Stomach (tissue), 9 donors: ENCODE measurements around the gene STK32A. TPM values are rescaled to one million over a fixed set of nuclear protein-coding genes. Genes with fewer than 3 reads are reported as not detected.

Source experiments
- DNase-seq, 2 donors: peaks; one replicate each; pipeline versions ENCODE4 v3.0.0 to v3.0.0-alpha.2; 2013 to 2019
- H3K27ac ChIP-seq, 5 donors: fragments of 200-600 bp in 4 of 5; sonication (generic) in 4 of 5; one replicate each; pipeline ENCODE4 v1.5.1; 2013 to 2019; ENCODE audit warnings: mild to moderate bottlenecking in 1 of 5, moderate library complexity in 1 of 5
- H3K27me3 ChIP-seq, 3 donors: fragments of 200-600 bp; sonication (generic); one replicate each; pipeline ENCODE4 v1.5.1; 2017 to 2019; ENCODE audit warnings: mixed run types in 1 of 3
- H3K36me3 ChIP-seq, 4 donors: fragments of 200-600 bp; sonication (generic); 1 replicate in 3 of 4; 2 replicates in 1 of 4; pipeline ENCODE4 v1.5.1; 2016 to 2019
- H3K4me1 ChIP-seq, 4 donors: fragments of 200-600 bp; sonication (generic); one replicate each; pipeline ENCODE4 v1.5.1; 2016 to 2019
- H3K4me3 ChIP-seq, 4 donors: fragments of 200-600 bp; sonication (generic) in 3 of 4; one replicate each; pipeline ENCODE4 v1.5.1; 2016 to 2019; ENCODE audit warnings: mild to moderate bottlenecking in 1 of 4
- H3K9me3 ChIP-seq, 4 donors: fragments of 200-600 bp; sonication (generic); one replicate each; pipeline ENCODE4 v1.5.1; 2016 to 2019
- CTCF ChIP-seq, 7 experiments: fragments of 450-650 bp in 4 of 7; fragments of 200-600 bp in 3 of 7; sonication (generic) in 3 of 7; IDR thresholded peaks; one replicate each; pipeline ENCODE4 v1.5.1; 2016 to 2019; ENCODE audit warnings: antibody characterized with exemption in 7 of 7, control low read depth in 2 of 7, mild to moderate bottlenecking in 1 of 7
- EP300 ChIP-seq: sonication (generic); formaldehyde crosslinking; IDR thresholded peaks from one replicate; pipeline ENCODE4 v1.6.1; 2017; ENCODE audit warnings: antibody characterized with exemption
- POLR2A ChIP-seq, 4 donors: fragments of 450-650 bp; IDR thresholded peaks; one replicate each; pipeline ENCODE4 v1.6.1; 2016; ENCODE audit warnings: antibody characterized with exemption in 4 of 4, control low read depth in 2 of 4, mild to moderate bottlenecking in 1 of 4, moderate library complexity in 1 of 4
- POLR2AphosphoS5 ChIP-seq, 3 donors: sonication (generic); formaldehyde crosslinking; IDR thresholded peaks; one replicate each; pipeline ENCODE4 v1.6.1; 2016; ENCODE audit warnings: antibody characterized with exemption in 3 of 3
- WGBS, 5 donors: extraction: QIAGEN DNeasy Blood & Tissue Kit in 3 of 5; methylation state at CpG; one replicate each; pipeline versions ENCODE4 v1.1.5 to v1.1.7; 2013 to 2018; 5-methylcytosine and 5-hydroxymethylcytosine counted together
- intact Hi-C: fragments of 100-400 bp; cut with DNase I; formaldehyde crosslinking; loops from one replicate; pipeline ENCODE4 v1.15.1; 2023; ENCODE audit warnings: low total_unique reads
- polyA plus RNA-seq, 3 donors: library from polyadenylated mRNA; stranded (reverse); fragments of 200-250 nt; gene quantifications; one replicate each; pipeline ENCODE4 v1.2.3, GENCODE V29; 2013
- total RNA-seq, 5 donors: library from RNA; depleted of rRNA; stranded (reverse); fragments of >200 nt; gene quantifications; one replicate each; pipeline versions ENCODE4 v1.1.0 to v1.2.3, GENCODE V29; 2014 to 2016
- donor health status: healthy with polysubstance abuse.
- donor health status: Bipolar disorder and iron deficiency.
- donor health status: healthy.

Gene STK32A
- total and polyA plus RNA-seq, 8 donors: 0.48 to 29.7 (median 0.62) TPM

- Histone ChIP-seq H3K4me3 (no peak overlapping the region), H3K9me3 (no peaks in the 10 kb centered on the region), H3K27ac (no peak overlapping the region), H3K27me3 (no peaks in the 10 kb centered on the region), H3K36me3 (no peaks in the 10 kb centered on the region), H3K4me1 (peaks cover 0 to 3% (median 0%) of the 10 kb centered on the region in 4 donors)
- TF ChIP-seq POLR2AphosphoS5 (IDR thresholded peaks at IDR 0.05) (no peak), POLR2A (IDR thresholded peaks at IDR 0.05) (no peak), CTCF (IDR thresholded peaks at IDR 0.05) (no peak), EP300 (no peak)
- 27 to 69% (median 40%) methylated on average over 4 of the region's 4 CpGs for WGBS, 5 donors
- peak in 1 of 2 donors; percentile 15 for DNase-seq
- intact Hi-C loops: no loop called here
Observed at GRCh38 chr5:147327421-147327820, 92.6 kb downstream of the STK32A start.

DNA sequence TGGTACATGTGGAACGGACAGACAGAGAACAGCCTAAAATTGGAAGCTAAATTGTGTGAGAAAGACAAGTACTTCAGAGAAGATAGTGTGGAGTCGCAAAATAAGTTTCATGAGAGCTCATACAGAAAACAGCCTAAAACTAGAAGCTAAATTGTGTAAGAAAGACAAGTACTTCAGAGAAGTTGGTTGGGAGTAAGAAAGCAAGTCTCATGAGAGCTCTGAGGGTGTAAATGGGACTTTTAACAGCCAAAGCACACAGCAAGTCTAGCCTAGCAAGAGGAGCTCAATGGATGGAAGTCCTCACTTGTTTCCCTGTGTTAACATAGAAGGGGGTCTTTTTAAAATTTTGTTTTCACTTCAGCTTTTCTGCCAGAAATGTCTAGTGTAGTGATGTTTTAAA lies 93.1 kb downstream of the STK32A start:
- intact Hi-C loops: no loop called here

GRCh38 chr5:147332658-147333057 lies 97.8 kb downstream of the STK32A start:
- no peak overlapping the region for H3K27ac ChIP-seq
- no peak for DNase-seq
- TF ChIP-seq EP300 (no peak), POLR2AphosphoS5 (IDR thresholded peaks at IDR 0.05) (no peak), POLR2A (IDR thresholded peaks at IDR 0.05) (no peak), CTCF (IDR thresholded peaks at IDR 0.05) (no peak)
- intact Hi-C loops: no loop called here
- H3K27me3 ChIP-seq: no peaks in the 10 kb centered on the region
- H3K36me3 ChIP-seq: no peaks in the 10 kb centered on the region
- WGBS, 5 donors: 32 to 64% (median 39%) methylated on average over 4 of the region's 4 CpGs
- H3K4me3 ChIP-seq: no peak overlapping the region
- H3K4me1 ChIP-seq: peaks cover 0 to 1% (median 0%) of the 10 kb centered on the region in 4 donors
- H3K9me3 ChIP-seq: no peaks in the 10 kb centered on the region

More for the DNA sequence above, 93.1 kb downstream of the STK32A start:
- DNase-seq: no peak
- WGBS, 5 donors: 71 to 95% (median 84%) methylated on average over 2 of the region's 2 CpGs
- TF ChIP-seq CTCF (IDR thresholded peaks at IDR 0.05): no peak
- TF ChIP-seq POLR2AphosphoS5 (IDR thresholded peaks at IDR 0.05): no peak
- TF ChIP-seq POLR2A (IDR thresholded peaks at IDR 0.05): no peak
- no peak for TF ChIP-seq EP300
- Histone ChIP-seq H3K4me1 (peaks cover 0 to 3% (median 0%) of the 10 kb centered on the region in 4 donors), H3K9me3 (no peaks in the 10 kb centered on the region), H3K27me3 (no peaks in the 10 kb centered on the region), H3K4me3 (no peak overlapping the region), H3K27ac (no peak overlapping the region), H3K36me3 (no peaks in the 10 kb centered on the region)

DNA sequence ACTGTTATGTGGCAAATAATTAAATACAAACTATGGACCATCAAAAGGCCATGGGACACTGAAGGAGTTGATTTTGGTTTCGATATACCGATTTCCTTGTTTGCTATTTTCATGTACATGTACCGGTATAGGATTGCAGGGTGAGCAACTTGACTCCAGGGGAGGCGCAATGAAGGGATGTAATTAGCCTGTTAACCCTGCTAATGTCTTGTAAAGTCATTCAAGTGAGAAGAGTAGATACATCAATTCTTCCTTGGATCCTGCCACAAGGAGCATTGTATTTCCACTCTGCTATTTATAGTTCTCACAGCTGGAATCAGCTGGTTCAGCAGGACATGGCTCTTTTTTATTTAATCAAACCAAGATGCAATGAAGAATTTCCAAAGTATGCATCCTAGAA lies 102.0 kb downstream of the STK32A start:
- TF ChIP-seq EP300 (no peak), POLR2A (IDR thresholded peaks at IDR 0.05) (no peak), CTCF (IDR thresholded peaks at IDR 0.05) (no peak), POLR2AphosphoS5 (IDR thresholded peaks at IDR 0.05) (no peak)
- Histone ChIP-seq H3K27me3 (no peaks in the 10 kb centered on the region), H3K4me3 (no peak overlapping the region), H3K36me3 (no peaks in the 10 kb centered on the region), H3K9me3 (no peaks in the 10 kb centered on the region), H3K4me1 (no peaks in the 10 kb centered on the region), H3K27ac (no peak overlapping the region)
- no peak for DNase-seq
- intact Hi-C loops: no loop called here
- WGBS, 5 donors: 79 to 90% (median 82%) methylated on average over 4 of the region's 4 CpGs
